Ureter (tissue), 1 donor: ENCODE data around the gene ANO8. TPM values are rescaled to one million over a fixed set of nuclear protein-coding genes. Genes with fewer than 3 reads are reported as not detected.

Source experiments
- DNase-seq: peaks from one replicate; pipeline ENCODE4 v3.0.0-alpha.2; 2020; ENCODE audit warnings: low spot score
- total RNA-seq: library from RNA; stranded (reverse); gene quantifications from one replicate; pipeline ENCODE4 v1.2.4, GENCODE V29; 2023
- donor health status: DM: yes; HTN: yes; CAD: no.

The ANO8 gene
- total RNA-seq, 1 donor from 2014 or later, result 7.9 TPM

GRCh38 chr19:17347877-17348276 is 13.2 kb upstream of the ANO8 start:
- no peak for DNase-seq

- DNase-seq, result no peak
These were observed 12.7 kb upstream of the ANO8 start for GRCh38 chr19:17347361-17347760.

GRCh38 chr19:17346109-17346671 is 11.5 kb upstream of the ANO8 start:
- DNase-seq, result peak; percentile 79

GRCh38 chr19:17341845-17342244 is 7.2 kb upstream of the ANO8 start:
- no peak for DNase-seq

- no peak for DNase-seq
These were observed 6.7 kb upstream of the ANO8 start for GRCh38 chr19:17341386-17341785.

- no peak for DNase-seq
These were observed 6.3 kb upstream of the ANO8 start for GRCh38 chr19:17340871-17341357.

GRCh38 chr19:17340302-17340870 is 5.7 kb upstream of the ANO8 start:
- no peak for DNase-seq

- DNase-seq, result no peak
These were observed 4.6 kb upstream of the ANO8 start for GRCh38 chr19:17339088-17339741.

GRCh38 chr19:17338433-17339078 is 3.9 kb upstream of the ANO8 start:
- peak; percentile 49 for DNase-seq

- no peak for DNase-seq
These were observed 3.2 kb upstream of the ANO8 start for GRCh38 chr19:17337675-17338432.

GRCh38 chr19:17336872-17337674 is 2.4 kb upstream of the ANO8 start, which contains the start of gene GTPBP3:
GTPBP3 (plus strand) TSS chr19:17337553; CDS start chr19:17337612, 59 bp downstream.
- DNase-seq, result peak; percentile 97

GRCh38 chr19:17335575-17335974 is 920 bp upstream of the ANO8 start:
- DNase-seq, result no peak

GRCh38 chr19:17333611-17334413 is 843 bp downstream of the ANO8 start:
- no peak for DNase-seq

GRCh38 chr19:17332677-17333581 is 1.7 kb downstream of the ANO8 start:
- DNase-seq, result no peak

GRCh38 chr19:17332360-17332676 is 2.3 kb downstream of the ANO8 start:
- no peak for DNase-seq

GRCh38 chr19:17331045-17331558 is 3.6 kb downstream of the ANO8 start:
- DNase-seq, result no peak

- DNase-seq, result no peak
These were observed 4.2 kb downstream of the ANO8 start for GRCh38 chr19:17330262-17331044.
